Breast epithelium (tissue), 4 donors: ENCODE measurements around the gene SSC5D. TPM values are rescaled to one million over a fixed set of nuclear protein-coding genes. Genes with fewer than 3 reads are reported as not detected.

Source experiments
- DNase-seq, 2 donors: peaks; one replicate each; pipeline ENCODE4 v3.0.0-alpha.2; 2019; ENCODE audit warnings: low spot score in 2 of 2
- H3K27ac ChIP-seq, 2 donors: fragments of 200-600 bp; sonication (generic) in 1 of 2; one replicate each; pipeline ENCODE4 v1.5.1; 2016 to 2019; ENCODE audit warnings: mild to moderate bottlenecking in 1 of 2
- H3K27me3 ChIP-seq, 2 donors: fragments of 200-600 bp; sonication (generic) in 1 of 2; one replicate each; pipeline versions ENCODE4 v1.5.1 to v1.6.0; 2017 to 2019; ENCODE audit warnings: control low read depth in 1 of 2, mild to moderate bottlenecking in 1 of 2
- H3K36me3 ChIP-seq: fragments of 200-600 bp; one replicate; pipeline ENCODE4 v1.5.1; 2019
- H3K4me1 ChIP-seq, 2 donors: fragments of 200-600 bp; sonication (generic); one replicate each; pipeline ENCODE4 v1.5.1; 2016 to 2019; ENCODE audit warnings: control low read depth in 1 of 2
- H3K4me3 ChIP-seq, 3 donors: fragments of 200-600 bp; sonication (generic); 1 replicate in 2 of 3; 2 replicates in 1 of 3; pipeline ENCODE4 v1.5.1; 2016 to 2019; ENCODE audit warnings: mild to moderate bottlenecking in 3 of 3, moderate library complexity in 2 of 3
- H3K9me3 ChIP-seq, 2 donors: fragments of 200-600 bp; sonication (generic) in 1 of 2; one replicate each; pipeline ENCODE4 v1.5.1; 2016 to 2019; ENCODE audit warnings: control low read depth in 1 of 2
- POLR2A ChIP-seq: fragments of 450-650 bp; IDR thresholded peaks from one replicate; pipeline ENCODE4 v1.6.1; 2016; ENCODE audit warnings: antibody characterized with exemption, mild to moderate bottlenecking, moderate library complexity
- POLR2AphosphoS5 ChIP-seq, 3 donors: sonication (generic); formaldehyde crosslinking; IDR thresholded peaks; one replicate each; pipeline ENCODE4 v1.6.1; 2017; ENCODE audit warnings: antibody characterized with exemption in 3 of 3
- intact Hi-C: fragments of 100-400 bp; cut with DNase I; formaldehyde crosslinking; loops from one replicate; pipeline ENCODE4 v1.15.1; 2023; ENCODE audit warnings: low total_unique reads
- total RNA-seq, 3 donors: library from RNA; depleted of rRNA; stranded (reverse); fragments of >200 nt; gene quantifications; one replicate each; pipeline ENCODE4 v1.1.0, GENCODE V29; 2016
- TF ChIP-seq, protein P1 (sequence below), 3 donors: fragments of 450-650 bp; IDR thresholded peaks; one replicate each; pipeline ENCODE4 v1.5.1; 2016 to 2017; ENCODE audit warnings: antibody characterized with exemption in 3 of 3, mild to moderate bottlenecking in 3 of 3, moderate library complexity in 3 of 3

SSC5D gene
- total RNA-seq, 3 donors from 2014 or later, result 3.6 to 7.2 (median 3.8) TPM

GRCh38 chr19:55519451-55520311 is 31.4 kb downstream of the SSC5D start:
- intact Hi-C loops, result no loop called here
- Histone ChIP-seq H3K9me3 (no peaks in the 10 kb centered on the region), H3K27me3 (no peaks in the 10 kb centered on the region), H3K4me1 (no peaks in the 10 kb centered on the region), H3K36me3 (no peaks in the 10 kb centered on the region), H3K27ac (no peak overlapping the region), H3K4me3 (no peak overlapping the region)
- TF ChIP-seq, protein P1, sequence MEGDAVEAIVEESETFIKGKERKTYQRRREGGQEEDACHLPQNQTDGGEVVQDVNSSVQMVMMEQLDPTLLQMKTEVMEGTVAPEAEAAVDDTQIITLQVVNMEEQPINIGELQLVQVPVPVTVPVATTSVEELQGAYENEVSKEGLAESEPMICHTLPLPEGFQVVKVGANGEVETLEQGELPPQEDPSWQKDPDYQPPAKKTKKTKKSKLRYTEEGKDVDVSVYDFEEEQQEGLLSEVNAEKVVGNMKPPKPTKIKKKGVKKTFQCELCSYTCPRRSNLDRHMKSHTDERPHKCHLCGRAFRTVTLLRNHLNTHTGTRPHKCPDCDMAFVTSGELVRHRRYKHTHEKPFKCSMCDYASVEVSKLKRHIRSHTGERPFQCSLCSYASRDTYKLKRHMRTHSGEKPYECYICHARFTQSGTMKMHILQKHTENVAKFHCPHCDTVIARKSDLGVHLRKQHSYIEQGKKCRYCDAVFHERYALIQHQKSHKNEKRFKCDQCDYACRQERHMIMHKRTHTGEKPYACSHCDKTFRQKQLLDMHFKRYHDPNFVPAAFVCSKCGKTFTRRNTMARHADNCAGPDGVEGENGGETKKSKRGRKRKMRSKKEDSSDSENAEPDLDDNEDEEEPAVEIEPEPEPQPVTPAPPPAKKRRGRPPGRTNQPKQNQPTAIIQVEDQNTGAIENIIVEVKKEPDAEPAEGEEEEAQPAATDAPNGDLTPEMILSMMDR (IDR thresholded peaks at IDR 0.05), result no peak
- TF ChIP-seq POLR2AphosphoS5 (IDR thresholded peaks at IDR 0.05) (no peak), POLR2A (no peak)
- no peak for DNase-seq

DNA sequence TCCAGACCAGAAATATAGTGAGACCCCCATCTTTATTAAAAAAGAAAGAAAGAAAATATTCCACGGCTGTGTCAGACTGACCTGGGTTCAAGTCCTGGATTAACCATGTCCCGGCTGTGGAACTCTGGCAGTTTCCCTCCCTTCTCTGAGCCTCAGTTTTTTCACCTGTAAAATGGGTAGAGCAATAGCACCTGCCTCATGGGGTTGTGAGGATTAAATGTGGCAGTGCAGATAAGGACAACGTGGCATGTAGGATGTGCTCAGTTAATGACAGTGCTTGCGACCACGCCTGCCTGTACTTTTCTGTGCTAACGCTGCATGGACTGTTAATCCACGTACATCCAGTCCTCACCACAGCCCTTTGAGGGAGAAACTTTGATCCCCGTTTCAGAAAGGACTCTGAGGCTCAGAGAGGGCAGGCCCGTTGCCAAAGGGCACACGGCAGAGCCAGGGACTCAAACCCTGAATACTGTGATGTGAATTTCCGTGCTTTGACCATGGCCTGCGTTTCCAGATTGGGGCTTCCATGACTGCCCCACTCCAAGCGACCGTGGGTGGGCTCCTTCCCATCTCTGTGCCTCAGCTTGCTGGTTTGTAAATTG is 32.6 kb downstream of the SSC5D start:
- Histone ChIP-seq H3K4me3 (no peak overlapping the region), H3K9me3 (no peaks in the 10 kb centered on the region), H3K27ac (no peak overlapping the region), H3K4me1 (no peaks in the 10 kb centered on the region), H3K36me3 (no peaks in the 10 kb centered on the region), H3K27me3 (no peaks in the 10 kb centered on the region)
- TF ChIP-seq POLR2AphosphoS5 (IDR thresholded peaks at IDR 0.05) (no peak), POLR2A (no peak)
- TF ChIP-seq, protein P1 (IDR thresholded peaks at IDR 0.05), result no peak
- intact Hi-C loops, result no loop called here
- DNase-seq, result no peak

DNA sequence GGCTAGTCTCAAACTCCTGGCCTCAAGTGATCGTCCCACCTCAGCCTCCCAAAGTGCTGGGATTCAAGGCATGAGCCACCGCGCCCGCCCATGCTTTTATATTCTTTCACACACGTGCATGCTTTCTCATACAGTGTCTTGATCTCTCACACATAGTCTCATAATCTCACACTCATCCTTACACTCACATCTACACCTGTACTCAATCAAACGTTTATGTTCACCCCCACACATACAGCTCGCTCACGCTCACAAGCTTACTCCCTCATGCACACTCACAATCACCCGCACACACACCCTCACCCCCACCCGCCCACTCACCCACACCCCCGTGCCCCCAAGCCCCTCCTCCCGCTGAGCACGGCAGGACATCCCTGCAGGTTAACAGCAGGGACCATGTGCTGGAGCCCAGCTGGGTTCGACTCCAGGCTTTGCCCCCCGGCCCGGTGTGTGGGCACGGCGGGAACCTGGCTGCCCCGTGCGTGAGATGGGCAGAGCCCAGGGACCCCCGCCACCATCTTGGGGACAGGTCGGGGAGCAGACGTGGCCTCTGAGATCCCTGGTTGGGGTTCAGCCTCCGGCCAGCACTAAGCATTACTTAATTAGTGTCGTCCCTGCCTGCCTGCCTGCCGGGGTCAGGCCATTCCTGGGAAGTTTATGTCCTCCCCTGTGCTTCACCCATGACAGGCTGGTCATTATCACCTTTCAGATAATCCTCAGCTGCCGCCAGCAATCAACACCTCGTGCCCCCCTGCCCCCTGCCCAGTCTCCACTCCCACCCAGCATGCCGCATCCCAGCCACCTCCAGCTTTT is 37.3 kb downstream of the SSC5D start:
- no peak for DNase-seq
- TF ChIP-seq, protein P1 (IDR thresholded peaks at IDR 0.05), result no peak
- TF ChIP-seq POLR2AphosphoS5 (IDR thresholded peaks at IDR 0.05), result no peak
- no peak for TF ChIP-seq POLR2A
- Histone ChIP-seq H3K4me3 (no peak overlapping the region), H3K27me3 (no peaks in the 10 kb centered on the region), H3K4me1 (peaks cover 0 to 3% of the 10 kb centered on the region in 2 donors), H3K27ac (no peak overlapping the region), H3K9me3 (no peaks in the 10 kb centered on the region), H3K36me3 (no peaks in the 10 kb centered on the region)
- intact Hi-C loops, result no loop called here

- Histone ChIP-seq H3K4me1 (peaks cover 0 to 3% of the 10 kb centered on the region in 2 donors), H3K27me3 (no peaks in the 10 kb centered on the region), H3K9me3 (no peaks in the 10 kb centered on the region), H3K36me3 (no peaks in the 10 kb centered on the region), H3K4me3 (peak overlapping the region in 1 of 3 donors; percentile 30), H3K27ac (no peak overlapping the region)
- intact Hi-C loops, result no loop called here
- peak; percentile 38 to 78 for DNase-seq
- TF ChIP-seq, protein P1 (IDR thresholded peaks at IDR 0.05), result no peak
- TF ChIP-seq POLR2A, result no peak
- no peak for TF ChIP-seq POLR2AphosphoS5 (IDR thresholded peaks at IDR 0.05)
These were observed 38.3 kb downstream of the SSC5D start for GRCh38 chr19:55526216-55527196.
